HG02610 (cell line): ENCODE measurements around the gene NDUFA8.
"Not testable (repeated sequence)": the region's sequence is repeated elsewhere in the genome, so short reads cannot be mapped to it uniquely, and the experiment has no call there.

ENCODE experiments used
- ATAC-seq: cut with Tn5 transposase; IDR thresholded peaks from one replicate; pipeline ENCODE4 v1.9.1; 2021; ENCODE audit warnings: mild to moderate bottlenecking, moderate library complexity; ENCODE audit not compliant: unreplicated experiment

NDUFA8 gene

DNA sequence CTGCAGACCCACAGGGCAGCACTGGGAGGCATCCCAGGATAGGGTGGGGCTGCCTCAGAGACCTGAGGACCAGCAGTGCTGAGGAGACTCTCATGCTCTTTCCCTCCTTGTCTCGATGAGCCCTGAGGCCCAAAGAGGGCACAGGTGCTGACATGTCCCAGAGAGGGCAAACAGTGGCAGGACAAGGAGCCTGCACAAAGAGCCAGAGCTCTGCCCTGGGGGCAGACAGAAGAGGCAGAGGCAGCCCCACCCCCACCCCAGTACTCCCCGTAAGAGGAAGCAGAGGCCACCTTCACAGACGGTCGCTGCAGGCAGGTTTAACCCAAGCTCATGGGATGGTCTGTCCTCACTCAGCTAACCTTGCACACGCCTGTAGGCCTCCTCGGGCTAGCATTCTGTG is 37.1 kb downstream of the NDUFA8 start:
- no peak for ATAC-seq

DNA sequence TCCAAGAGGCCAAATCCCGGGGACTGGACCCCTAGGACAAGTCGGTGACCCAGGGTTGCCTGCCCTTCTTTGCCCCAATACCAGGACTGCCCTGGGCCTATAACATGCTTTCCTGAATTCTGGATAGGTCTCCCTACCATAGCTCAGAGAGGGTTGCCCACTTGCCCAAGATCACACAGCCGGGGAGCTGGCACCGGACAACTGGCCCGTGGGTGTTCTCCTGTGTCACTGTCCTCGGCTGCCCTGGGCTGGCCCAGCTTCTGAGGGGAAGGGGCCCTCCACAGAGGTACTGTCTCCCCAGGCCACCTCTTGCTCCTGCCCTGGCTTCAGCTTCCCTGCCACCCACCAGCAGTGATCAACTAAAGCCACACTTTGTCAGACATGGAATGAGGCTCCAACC is 37.6 kb downstream of the NDUFA8 start:
- ATAC-seq = no peak

DNA sequence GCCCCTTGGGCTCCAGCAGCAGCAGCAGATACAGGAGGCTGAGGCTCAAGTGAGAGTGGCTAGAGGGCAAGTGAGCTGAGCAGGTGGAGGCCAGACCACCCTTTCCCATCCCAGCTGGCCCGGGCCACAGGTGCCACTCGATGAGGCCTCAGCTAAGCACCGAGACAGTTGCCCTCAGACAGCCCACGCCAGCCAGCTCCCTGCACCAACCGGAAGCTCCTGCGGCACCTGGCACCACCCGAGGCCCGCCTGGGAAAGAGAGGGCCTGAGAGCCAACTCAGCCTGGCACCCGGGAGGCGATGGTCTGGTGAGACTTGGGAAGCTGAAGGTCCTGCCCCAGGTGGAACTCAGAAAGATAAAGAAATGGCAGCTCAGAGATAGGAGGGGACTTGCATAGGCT is 38.2 kb downstream of the NDUFA8 start:
- ATAC-seq = no peak

DNA sequence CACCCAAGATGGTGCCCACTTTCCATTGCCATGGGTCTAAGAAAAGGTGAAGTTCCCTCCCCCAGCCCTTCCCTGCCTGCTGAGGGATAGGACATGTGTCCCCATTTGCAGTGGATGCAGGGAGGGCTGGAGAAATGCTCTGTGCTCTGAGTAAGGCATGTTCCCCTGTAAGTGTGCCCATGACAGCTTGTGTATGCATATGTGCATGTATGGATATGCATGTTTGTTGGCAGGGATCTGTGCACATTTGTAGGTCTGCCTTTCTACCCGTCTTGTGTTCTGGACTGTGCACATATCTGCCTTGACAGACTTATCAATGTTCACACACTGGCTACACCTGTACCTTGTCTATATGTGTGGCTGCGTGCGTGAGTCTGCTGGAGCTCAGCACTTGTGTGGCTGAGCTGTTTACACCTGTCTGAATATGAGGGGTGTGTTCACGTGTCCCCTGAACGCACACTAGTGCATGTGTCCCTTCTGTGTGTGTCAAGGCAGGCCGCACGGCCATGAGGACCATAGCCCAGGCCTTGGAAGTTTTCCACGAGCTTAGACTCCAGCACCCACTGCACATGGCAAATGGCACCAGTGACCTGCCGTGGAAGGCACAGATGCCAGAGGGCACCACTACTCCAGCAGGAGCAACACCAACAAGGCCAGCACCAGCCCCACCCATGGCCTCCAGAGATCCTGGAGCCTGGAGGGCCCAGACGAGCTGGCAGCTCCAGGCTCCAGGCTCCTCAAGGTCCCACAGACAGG is 39.1 kb downstream of the NDUFA8 start:
- no peak for ATAC-seq

DNA sequence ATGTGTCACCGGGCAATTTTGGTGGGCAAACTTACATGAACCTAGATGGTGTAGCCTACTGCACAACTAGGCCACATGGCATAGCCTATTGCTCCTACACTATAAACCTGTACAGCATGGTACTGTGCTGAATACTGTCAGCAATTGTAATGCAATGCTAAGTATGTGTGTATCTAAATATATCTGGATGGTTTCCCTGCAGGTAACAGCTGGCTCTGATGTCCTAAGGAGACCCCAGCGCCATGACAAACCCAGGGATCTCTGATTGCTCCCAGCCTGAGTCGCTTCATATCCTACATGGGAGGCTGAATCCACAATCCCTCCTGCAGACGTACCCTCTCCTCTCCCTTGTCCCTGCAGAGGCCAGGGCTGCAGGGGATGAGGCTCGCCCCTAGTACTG is 39.9 kb downstream of the NDUFA8 start:
- no peak for ATAC-seq

DNA sequence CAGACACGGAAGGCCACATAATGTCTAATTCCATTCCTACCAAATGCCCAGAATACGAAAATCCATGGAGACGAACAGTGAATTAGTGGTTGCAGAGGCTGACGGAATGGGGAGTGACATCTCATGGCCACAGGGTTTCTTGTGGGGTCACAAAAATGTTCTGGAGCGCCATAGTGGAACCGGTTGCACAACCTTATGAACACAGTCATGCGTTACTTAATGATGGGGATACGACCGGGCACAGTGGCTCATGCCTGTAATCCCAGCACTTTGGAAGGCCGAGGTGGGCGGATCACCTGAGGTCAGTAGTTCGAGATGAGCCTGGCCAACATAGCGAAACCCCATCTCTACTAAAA is 40.4 kb downstream of the NDUFA8 start:
- ATAC-seq = no peak

DNA sequence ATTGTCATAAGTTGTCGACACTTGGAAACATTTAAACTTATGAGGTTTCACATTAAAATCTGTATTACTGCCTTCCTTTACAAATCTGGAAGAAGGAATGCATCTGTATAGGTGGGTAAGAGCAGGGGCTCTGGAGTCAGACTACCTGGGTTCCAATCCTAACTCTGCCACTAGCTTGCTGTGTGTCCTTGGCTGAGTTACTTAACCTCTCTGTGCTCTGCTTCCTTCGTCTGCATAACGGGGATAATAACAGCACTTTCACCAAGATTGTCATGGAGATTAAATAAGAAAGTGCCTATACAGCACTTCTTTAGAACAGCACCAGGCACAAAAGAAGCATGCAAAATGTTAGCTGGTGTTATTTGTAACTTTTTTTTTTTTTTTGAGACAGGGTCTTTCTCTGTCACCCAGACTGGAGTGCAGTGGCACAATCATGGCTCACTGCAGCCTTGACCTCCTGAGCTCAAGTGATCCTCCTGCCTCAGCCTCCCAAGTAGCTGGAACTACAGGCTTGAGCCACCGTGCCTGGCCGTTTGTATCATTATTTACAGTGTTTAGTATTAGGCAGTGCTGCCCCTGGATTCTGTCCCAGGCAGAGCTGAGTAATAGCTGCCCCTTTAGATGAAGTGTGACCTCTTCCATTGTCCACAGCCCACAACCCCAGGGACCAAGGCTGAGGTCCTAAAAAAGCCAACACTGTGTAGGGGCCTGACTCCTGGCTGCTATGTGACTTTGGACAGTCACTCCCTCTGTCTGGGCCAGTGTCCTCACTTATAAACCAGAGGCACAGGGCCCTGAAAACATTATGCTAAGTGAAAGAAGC is 41.0 kb downstream of the NDUFA8 start:
- ATAC-seq = no peak

DNA sequence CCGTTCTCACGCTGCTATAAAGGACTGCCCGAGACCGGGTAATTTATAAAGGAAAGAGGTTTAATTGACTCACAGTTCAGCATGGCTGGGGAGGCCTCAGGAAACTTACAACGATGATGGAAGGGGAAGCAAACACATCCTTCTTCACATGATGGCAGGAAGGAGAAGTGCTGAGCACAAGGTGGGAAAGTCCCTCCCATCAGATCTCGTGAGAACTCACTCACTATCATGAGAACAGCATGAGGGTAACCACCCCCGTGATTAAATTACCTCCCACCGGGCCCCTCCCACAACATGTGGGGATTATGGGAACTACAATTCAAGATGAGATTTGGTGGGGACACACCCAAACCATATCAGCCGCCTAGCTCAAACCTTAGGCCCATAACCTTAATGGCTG is 42.3 kb downstream of the NDUFA8 start:
- ATAC-seq = not testable (repeated sequence)

DNA sequence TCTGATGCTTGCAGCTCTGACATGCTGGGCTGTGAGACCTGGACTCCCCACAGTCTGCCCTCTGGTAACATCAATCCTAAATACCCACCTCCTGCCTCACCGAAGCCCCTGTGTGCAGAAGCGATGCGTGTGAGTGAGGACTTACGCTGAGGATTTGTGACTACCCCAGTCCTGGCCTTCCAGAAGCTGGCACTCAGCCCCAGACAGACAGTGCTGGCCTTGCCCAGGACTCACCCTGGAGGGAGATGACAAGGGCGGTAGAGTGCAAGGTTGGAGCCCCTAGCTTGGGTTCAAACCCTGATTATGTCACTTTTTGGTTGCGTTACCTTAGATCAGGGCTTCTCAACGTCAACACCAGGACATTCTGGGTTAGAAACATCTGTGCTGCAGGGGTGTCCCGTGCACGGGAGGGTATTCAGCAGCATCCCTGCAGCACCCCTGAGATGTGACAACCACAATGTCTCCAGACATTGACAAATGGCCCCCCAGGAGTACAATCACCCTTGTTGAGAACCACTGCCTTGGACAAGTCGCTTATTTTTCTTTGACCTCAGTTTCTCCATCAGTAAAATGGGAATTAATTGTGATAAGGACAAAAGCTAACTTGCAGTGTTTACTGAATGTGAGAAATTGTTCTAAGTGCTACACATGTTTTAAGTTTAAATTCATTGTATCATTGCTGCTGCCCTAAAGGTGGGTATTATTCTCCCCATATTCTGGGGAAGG is 43.0 kb downstream of the NDUFA8 start:
- no peak for ATAC-seq

DNA sequence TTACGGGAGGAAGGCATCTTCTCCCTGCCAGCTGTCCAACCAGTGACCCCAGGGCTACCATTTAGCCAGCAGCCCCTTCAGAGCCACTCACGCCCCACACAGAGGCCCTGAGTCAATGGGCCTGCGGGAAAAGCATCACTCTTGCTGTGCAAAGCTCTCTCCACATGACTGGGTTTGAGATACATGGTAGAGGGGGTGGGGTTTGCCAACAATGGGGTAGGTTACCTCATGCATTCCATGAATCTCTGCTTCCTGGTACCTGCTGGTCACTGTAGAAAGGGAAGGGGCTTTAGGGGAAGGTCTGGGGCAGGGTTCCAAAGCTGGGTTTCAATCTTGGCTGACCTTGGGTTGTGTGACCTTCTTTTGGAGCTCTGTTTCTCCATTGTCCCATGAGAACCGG is 43.5 kb downstream of the NDUFA8 start:
- ATAC-seq = no peak

DNA sequence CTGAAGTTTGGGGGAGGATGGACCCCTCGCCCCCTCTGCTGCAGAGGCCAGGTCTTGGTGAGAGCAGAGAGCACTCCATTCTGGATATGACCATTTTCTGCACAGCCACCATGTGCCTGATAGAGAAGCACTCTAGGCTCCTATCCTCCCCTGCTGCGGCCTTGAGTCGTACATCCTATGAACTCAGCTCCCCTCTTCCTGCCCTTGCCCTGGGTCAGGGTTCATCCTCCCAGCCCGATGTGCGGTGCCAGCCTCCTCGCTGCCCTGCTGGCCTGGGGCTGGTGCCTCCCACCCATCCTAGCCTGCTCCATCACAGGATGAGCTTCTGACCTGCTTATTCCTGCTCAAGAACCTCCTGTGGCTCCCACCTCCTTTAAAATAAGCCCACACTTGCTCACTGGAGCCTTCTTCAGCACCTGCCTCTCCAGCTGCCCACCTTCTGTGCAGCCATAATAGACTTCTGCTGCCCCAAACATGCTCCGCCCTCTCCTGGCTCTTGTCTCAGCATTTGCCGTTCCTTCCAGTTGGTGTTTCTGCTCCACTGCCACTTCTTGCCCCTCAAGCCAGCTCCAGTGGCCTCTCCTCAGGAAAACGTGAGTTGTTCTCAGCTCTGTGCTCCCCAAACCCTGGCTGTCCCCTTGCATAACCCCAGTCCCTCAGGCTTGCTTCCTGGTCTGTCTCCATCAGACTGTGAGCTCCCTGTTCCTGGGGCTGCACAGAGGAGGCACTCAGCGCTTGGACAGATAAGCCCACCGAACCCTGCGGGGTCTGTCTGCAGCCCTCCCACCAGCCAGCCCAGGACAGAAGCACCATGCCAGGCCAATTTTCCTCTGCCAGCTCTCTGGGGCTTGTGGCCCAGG is 44.2 kb downstream of the NDUFA8 start:
- no peak for ATAC-seq

DNA sequence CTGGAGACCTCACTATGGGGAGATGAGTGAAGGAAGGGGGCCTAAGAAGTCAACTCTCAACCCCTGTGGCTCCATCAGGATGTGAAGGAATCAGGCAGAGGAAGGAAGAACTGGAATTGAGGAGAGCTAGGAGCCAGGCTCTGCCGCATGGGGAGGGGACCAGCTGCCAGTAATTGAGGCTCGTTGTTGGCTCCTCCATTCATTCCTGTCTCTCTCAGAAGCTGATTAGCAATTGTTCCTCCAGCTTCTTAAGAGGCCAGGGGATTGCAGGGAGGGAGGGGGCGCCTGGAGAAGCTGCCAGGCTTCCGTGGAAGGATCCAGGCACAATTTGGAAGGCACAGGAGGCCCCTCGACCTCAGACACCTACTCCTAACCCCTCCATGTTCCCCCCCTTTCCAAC is 46.0 kb downstream of the NDUFA8 start:
- no peak for ATAC-seq

DNA sequence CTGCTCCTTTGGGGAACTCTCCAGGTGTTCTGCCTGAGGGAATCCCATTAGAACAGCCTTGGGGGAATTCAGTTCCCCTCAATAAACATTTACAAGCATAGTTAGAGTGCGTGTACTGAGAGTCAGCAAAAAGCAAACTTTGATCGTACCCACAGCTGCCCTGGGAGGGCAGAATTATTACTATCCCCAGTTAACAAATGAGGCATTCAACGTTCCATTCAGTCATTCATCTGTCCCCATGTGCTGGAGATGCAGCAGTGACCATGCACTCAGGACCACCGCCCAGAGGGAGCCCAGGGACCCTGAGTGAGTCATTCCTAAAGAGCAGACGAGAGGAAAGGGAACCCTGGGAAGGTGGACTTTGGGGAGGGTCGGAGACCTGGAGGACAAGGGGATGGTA is 47.3 kb downstream of the NDUFA8 start:
- no peak for ATAC-seq

DNA sequence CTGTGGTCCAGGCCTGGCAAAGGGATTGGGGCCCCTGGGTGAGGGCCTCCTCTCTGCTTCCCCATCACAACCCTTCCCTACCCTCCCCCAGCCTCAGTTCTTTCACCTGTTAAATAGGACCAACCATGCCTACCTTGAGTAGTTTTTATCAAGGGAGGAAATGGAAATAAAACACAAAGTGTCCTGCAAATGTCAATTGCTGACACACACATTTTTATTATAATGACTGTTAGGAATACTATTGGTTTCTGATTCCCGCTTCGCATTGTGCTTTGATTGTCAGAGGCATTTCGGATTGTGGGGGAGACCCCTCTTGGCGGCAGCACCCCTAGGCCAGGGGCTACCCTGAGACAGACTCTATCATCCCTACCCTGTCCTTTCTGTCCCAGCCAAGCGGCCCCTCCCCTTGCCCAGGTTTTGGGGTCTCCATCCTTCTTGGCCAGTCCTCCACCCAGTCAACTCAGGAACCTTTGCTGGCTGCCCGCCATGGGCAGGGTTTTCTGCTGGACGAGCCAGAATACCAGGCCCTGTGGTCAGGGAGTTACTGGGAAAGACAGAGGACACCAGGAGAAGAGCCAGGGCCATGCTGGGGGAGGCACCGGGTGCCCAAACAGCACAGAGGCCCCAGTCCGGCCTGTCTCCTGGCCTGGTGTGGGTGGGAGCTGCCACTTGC is 48.0 kb downstream of the NDUFA8 start:
- no peak for ATAC-seq

DNA sequence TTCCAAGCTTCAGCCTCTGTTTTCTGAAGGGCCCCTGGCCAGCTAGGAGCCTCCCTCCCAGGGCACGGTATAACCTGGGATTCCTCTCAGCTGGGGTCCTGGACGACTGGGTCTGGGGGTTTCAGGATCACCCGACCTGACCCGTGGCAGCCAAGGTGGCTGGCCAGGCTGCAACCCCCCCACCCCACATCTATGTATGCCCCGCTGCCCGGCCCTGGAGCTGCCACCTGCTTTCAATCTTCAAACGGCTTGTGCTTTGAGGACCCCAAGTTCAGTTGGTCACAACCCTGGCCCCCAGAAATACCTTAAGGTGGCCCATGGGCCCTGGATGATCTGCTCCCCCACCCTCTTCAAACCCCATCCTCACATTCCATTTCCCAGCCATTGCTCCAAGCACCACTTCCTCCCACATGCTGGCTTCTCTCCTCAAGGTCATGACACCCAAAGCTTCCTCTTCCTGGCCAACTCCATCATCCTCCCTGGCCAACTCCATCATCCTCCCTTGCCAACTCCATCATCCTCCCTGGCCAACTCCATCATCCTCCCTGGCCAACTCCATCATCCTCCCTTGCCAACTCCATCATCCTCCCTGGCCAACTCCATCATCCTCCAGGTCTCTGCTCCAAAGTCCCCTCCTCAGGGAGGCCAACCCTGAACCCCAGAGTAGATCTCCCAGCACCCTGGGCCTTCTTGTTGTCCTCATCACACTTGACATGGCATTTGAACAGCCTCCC is 49.3 kb downstream of the NDUFA8 start:
- no peak for ATAC-seq

DNA sequence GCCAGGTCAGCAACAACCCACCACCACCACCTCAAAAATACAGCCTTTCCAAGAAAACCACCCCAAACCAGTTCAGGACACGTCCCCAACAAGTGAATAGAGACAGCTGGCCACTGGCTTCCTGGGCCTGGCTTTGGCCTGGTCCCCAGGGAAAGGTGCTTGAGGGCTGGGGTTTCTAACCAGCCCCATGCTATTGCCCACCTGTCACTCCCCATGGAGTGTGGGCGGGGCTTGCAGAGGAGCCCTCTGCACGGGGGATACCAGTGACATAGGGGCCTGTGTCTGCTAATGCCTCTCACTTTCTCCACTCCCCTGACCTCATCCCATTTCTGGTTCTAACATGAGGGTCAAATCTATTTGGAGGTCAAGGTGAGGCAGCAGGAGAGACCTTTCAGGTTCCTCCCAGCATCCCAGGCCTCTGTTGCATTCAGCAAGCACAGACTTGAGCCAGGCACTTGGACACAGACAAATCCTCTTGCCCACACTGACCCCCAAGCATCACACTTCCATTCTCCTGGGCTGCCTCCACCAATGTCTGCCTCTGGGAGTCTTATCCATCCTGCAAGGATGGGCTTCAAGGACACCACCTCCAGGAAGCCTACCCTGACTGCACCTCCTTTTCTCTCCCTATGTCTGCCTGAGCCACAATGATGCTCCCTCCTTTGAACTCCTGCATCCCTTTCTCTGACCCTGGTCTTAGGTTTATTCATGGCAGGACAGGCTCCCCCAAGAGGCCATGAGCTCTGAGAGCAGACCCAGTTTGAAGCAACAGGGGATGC is 50.4 kb downstream of the NDUFA8 start:
- ATAC-seq = no peak

DNA sequence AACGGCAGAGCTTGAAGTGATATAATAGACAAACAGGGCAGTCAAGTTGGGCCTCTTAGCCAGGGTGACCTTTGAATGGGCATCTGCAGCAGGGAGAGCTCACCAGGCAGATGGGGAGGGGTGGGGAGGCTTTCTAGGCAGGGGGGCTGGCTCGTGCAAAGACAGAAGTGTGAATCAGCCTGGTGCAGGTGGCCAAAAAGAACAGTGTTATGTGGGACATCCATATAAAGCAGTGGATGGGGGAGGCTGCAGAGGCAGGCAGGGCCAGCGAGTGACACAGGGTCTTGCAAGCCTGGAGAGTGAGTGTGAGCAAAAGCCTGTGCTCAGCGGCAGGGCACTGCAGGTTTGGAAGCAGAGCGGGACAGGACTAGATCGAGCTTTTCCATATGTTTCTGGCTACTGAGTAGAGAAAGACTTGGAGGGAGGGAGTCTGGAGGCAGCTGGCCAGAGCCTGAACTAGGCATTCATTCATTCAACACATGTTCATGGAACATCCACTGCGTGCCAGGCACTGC is 52.2 kb downstream of the NDUFA8 start:
- no peak for ATAC-seq

DNA sequence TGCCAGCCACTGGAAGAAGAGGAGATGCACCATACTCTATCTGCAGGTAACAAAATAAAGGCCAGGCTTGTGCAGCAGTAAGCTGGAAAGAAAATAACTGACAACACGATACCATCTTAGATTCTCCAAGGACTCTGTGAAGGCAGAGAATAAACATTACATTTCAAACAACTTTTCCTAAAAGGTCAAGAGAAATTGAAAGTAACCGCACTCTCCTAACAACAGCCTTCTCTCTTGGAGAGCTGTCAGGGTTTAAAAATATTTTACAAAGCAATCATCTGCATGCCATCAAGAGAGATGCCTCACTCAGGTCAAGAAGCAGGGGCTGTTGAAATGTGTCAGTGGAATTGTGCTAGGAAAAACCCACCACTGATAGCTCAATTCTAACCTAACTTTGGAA is 53.0 kb downstream of the NDUFA8 start:
- no peak for ATAC-seq

DNA sequence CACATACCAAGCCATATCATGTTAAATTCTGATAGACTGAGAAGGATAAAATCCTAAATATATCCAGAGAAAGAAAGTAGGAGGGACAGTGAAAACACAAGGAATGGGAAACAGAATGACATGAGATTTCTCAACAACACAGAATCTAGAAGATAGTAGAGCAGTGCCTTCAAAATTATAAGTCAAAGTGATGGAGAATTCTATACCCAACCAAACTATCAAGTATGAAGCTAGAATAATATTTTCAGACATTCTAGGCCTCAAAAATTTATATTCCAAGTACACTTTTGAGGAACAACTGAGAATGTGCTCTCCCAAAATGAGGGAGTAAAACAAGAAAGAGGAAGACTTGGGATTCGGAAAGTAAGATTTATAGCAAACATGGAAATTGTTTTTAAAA is 55.6 kb downstream of the NDUFA8 start:
- ATAC-seq = no peak
